Nucleus accumbens (tissue), 56 donors: ENCODE data around the gene FKRP.
"Not testable (repeated sequence)": the region's sequence is repeated elsewhere in the genome, so short reads cannot be mapped to it uniquely, and the experiment has no call there.

Source experiments
- DNase-seq, 56 donors: peaks; one replicate each; lab custom pipeline; 2025; lab: John Stamatoyannopoulos, UW

The FKRP gene

GRCh38 chr19:46745521-46746280 is at the start of gene FKRP:
Gene FKRP, plus strand, starts transcription at chr19:46746057. Its CDS starts 9,394 bp downstream, at chr19:46755451.
- peak in 25 of 56 donors; percentile 15 to 66 (median 40) for DNase-seq

GRCh38 chr19:46696866-46697203 is 49.0 kb upstream of the FKRP start:
- DNase-seq, result no peak

- DNase-seq, result peak in 43 of 56 donors; percentile 5 to 73 (median 30)
These were observed 48.5 kb upstream of the FKRP start for GRCh38 chr19:46697204-46697960.

- no peak for DNase-seq
These were observed 47.2 kb upstream of the FKRP start for GRCh38 chr19:46698395-46699321.

- peak in 15 of 56 donors; percentile 5 to 48 (median 12) for DNase-seq
These were observed 45.2 kb upstream of the FKRP start for GRCh38 chr19:46700704-46701103.

- DNase-seq, result peak in 36 of 56 donors; percentile 7 to 77 (median 32)
These were observed 41.3 kb upstream of the FKRP start for GRCh38 chr19:46704379-46705076.

- no peak for DNase-seq
These were observed 35.2 kb upstream of the FKRP start for GRCh38 chr19:46710687-46711086.

GRCh38 chr19:46712768-46713338 is 33.0 kb upstream of the FKRP start:
- DNase-seq, result not testable (repeated sequence)

- DNase-seq, result peak in 46 of 56 donors; percentile 11 to 91 (median 58)
These were observed 31.9 kb upstream of the FKRP start for GRCh38 chr19:46713781-46714443.

- DNase-seq, result no peak
These were observed 31.3 kb upstream of the FKRP start for GRCh38 chr19:46714444-46715106.

- DNase-seq, result no peak
These were observed 30.3 kb upstream of the FKRP start for GRCh38 chr19:46715620-46715974.

- DNase-seq, result peak in 1 of 56 donors; percentile 26
These were observed 29.7 kb upstream of the FKRP start for GRCh38 chr19:46715975-46716671.

GRCh38 chr19:46716672-46717033 is 29.2 kb upstream of the FKRP start:
- DNase-seq, result no peak

- peak in 51 of 56 donors; percentile 35 to 88 (median 71) for DNase-seq
These were observed 28.7 kb upstream of the FKRP start, which contains the start of gene PRKD2 for GRCh38 chr19:46717034-46717715. Gene PRKD2, minus strand, starts transcription at chr19:46717114. Its CDS starts 744 bp downstream, at chr19:46716370.

- no peak for DNase-seq
These were observed 28.1 kb upstream of the FKRP start for GRCh38 chr19:46717716-46718143.

- no peak for DNase-seq
These were observed 27.5 kb upstream of the FKRP start for GRCh38 chr19:46718157-46718933.
